ENCODE measurements around the gene CD38.

DNA sequence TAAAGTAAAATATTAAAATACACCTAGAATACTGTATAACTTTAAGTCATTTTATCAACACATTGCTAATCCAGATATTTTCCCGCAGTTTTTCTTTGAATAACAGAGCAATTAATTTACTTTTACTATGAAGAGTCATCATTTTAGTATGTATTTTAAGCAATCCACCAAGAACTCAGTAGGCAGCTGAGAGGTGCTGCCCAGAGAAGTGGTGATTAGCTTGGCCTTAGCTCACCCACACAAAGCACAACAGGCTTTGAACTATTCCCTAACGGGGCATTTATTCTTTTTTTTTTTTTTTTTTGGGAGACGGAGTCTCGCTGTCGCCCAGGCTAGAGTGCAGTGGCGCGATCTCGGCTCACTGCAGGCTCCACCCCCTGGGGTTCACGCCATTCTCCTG lies 74.4 kb downstream of the CD38 start:
- TF ChIP-seq, protein P1, sequence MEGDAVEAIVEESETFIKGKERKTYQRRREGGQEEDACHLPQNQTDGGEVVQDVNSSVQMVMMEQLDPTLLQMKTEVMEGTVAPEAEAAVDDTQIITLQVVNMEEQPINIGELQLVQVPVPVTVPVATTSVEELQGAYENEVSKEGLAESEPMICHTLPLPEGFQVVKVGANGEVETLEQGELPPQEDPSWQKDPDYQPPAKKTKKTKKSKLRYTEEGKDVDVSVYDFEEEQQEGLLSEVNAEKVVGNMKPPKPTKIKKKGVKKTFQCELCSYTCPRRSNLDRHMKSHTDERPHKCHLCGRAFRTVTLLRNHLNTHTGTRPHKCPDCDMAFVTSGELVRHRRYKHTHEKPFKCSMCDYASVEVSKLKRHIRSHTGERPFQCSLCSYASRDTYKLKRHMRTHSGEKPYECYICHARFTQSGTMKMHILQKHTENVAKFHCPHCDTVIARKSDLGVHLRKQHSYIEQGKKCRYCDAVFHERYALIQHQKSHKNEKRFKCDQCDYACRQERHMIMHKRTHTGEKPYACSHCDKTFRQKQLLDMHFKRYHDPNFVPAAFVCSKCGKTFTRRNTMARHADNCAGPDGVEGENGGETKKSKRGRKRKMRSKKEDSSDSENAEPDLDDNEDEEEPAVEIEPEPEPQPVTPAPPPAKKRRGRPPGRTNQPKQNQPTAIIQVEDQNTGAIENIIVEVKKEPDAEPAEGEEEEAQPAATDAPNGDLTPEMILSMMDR (IDR thresholded peaks at IDR 0.05), result no peak
- TF ChIP-seq POLR2A (IDR thresholded peaks at IDR 0.05), result no peak

Measured in adrenal gland (tissue), 5 donors.